NCI-H1694 (cell line): ENCODE data around the gene RGS17.

ENCODE experiments used
- DNase-seq: peaks from one replicate; lab custom pipeline; 2025; lab: John Stamatoyannopoulos, UW

RGS17 gene

DNA sequence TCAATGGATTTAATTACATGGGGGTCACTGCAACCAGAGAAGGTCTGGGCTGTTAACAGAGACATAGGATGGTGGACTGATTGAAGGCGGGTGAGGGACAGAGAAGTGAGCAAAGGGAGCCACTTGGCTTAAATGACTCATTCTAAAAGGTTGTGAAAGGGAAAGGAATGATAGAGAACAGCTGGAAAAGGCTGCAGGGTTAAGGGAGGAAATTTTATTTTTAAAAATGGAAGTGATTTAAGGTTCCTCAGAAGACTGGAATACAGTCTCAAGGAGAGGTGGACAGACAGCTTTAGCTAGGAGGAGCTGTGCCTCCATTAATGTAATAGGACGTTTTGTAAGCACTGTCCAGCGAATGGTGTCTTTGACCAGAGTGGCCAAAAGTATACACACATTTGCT is 46.7 kb downstream of the RGS17 start:
- DNase-seq = no peak

DNA sequence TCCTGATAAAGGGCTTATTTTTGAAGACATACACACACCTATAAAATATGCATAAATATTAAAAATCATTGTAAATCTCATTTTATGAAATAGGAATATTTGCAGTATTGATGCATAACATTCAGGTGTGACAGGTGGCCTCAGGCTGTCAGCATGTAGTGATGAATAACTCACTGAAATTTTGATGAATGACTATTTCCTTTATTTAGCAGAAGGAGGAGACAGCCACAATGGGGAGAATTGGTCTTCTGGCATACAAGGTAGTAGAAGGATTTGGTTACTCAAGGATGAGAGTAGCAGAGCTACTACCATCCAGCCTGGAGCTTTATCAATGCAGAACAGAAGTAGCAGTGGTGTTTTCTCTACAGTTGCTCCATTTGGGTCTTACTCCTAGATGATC is 47.2 kb downstream of the RGS17 start:
- no peak for DNase-seq

DNA sequence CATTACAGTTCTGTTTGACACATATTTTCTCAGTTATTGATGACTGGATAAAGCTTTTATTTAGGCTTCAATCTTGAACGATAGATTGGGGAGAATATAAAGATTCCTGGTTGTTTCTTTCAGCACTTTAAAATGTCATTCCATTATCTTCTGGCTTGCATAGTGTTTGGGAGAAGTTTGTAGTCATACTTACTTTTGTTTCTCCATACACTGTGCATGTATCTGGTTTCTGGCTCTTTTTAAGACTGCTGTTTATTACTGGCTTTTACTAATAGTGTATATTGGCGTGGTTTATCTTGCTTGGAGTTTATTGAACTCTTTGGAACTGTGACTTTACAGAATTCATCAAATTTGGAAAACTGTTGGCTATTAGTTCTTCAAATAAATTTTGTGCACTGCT is 49.2 kb downstream of the RGS17 start:
- DNase-seq = no peak

DNA sequence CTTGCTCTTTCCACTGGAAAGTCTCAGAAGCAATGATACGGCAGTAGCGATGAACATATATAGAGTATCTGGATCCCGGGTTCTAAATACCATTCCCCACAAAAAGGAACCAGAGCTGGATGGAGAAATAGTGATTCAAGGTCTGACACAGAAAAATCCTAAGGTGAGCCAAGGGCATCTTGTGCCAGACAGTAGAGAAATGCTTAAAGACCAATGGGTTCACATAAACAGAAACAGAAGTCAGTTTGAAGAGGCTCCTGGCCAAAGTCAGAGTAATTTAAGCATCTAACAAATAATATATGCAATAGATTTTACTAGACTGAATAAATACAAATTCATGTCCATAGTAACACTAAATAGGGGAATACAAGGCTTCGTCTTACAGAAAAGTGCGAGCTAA is 54.7 kb downstream of the RGS17 start:
- DNase-seq = no peak

DNA sequence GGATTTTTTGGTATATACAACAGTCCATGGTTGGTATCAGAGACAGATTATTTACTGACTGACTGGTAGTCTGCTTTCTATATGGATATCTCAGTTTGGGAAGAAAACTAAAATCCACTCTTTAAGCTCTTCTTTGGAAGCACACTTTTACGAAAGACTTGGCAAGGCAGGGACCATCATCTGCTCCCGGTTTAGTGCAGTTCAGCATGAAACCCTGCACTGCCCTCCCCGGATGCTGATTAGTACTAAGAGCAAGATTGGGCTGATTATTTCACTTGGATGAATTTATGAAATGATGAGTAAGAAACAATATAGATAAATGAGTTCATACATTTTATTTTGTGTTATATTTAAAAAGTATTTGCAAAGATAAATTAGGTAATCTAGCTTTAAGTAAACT is 56.3 kb downstream of the RGS17 start:
- DNase-seq = no peak

DNA sequence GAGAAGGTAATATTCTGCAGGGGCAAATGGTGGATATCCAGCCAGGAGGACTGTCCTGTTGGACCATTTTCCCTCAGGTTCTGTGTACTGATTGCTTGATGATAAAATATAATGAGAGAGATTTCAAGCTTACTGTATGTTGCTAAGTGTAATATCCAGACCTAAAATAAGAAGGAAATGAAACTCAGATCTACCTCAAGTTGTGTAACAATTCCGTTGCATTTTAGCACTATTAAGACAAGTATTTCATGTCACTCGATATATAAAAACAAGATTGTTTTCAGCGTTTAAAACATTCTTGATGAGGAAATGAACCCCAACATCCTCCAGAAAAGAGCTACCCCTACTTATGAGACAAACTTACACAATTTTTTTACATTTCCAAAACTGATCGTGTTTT is 57.2 kb downstream of the RGS17 start:
- no peak for DNase-seq

DNA sequence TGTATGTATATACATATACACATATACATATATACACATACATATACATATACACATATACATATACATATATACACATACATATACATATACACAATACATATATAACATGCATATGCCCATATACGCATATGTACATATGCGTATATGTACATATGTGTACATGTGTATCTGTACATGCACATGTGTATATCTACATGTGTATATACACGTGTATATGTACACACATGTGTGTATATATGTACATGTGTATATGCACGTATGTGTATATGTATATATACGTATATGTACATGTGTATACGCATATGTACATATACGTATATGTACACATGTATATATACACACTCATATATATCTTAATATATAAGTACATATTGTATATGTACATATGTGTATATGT is 60.3 kb downstream of the RGS17 start:
- no peak for DNase-seq

DNA sequence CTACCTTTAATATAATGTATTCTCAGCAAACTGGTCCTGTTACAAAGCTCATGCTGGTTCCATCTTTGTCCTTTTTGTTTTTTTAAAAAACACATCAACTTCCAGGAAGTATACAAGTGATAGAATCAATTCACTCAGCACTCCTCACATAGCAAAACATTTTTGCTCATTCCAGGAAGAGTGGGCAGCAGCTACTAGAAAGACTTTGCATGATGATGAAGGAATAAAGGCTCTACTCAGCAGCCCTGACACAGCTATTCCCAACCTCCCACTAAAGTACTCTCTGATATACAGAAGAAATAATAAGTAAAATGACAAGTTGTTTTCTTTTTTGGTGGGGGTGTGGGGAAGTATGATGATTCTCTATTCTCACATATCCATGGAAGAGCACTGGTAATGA is 61.2 kb downstream of the RGS17 start:
- no peak for DNase-seq

DNA sequence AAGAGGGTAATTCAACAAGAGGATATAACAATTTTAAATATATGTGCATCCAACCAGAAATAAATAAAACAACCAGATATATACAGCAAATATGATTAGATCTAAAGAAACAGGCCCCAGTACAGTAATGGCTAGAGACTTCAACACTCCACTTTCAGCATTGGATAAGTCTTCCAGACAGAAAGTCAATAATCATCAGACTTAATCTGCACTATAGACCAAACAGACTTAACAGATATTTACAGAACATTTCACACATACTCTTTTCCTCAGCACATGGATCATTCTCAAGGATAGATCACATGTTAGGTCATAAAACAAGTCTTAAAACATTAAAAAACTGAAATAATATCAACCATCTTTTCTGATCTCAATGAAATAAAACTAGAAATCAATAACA is 65.9 kb downstream of the RGS17 start:
- no peak for DNase-seq

DNA sequence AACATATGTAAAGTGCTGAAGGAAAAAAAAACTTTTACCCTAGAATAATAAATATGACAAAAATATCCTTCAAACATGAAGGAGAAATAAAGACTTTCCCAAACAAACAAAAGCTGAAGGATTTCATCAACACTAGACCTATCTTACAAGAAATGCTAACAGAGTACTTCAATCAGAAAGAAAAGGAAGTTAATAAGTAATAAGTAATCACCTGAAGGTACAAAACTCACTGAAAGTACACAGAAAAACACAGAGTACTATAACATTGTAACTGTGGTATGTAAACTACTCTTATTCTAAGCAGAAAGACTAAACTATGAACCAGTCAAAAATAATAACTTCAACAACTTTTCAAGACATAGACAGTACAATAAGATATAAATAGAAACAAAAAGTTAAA is 67.1 kb downstream of the RGS17 start:
- no peak for DNase-seq

DNA sequence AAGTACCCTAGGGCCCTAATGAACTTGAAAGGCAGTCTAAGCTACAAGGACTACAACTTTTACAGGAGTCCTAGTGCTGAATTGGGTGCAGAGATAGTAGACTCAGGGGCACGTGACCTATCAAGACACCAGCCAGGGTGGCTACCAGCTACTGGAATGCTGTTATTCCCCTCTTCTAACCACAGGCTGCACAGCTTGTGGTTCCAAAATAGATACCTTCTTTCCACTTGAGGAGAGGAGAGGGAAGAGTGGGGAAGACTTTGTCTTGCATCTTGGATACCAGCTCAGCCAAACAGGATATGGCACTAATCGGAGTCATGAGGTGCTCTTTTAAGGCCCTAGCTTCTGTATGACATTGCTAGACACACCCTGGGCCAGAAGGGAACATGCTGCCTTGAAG is 68.6 kb downstream of the RGS17 start:
- no peak for DNase-seq

DNA sequence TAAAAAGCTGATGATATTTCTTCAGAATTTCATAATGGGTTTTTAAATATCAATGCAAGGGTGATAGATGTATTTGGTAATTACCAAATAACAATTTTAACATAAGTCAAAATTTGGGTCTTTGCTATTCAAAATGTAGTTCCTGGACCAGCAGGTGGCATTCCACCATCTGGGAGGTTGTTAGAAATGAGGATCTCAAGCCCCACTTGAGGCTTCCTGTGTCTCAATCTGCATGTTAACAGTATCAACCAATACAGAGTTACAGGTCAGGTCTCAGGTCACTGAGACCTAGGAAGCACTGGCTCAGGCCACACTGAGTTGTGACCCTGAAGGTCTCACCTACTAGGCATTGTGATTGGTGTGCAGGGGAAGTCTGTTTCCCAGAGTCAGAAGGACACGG is 71.3 kb downstream of the RGS17 start:
- DNase-seq = no peak

DNA sequence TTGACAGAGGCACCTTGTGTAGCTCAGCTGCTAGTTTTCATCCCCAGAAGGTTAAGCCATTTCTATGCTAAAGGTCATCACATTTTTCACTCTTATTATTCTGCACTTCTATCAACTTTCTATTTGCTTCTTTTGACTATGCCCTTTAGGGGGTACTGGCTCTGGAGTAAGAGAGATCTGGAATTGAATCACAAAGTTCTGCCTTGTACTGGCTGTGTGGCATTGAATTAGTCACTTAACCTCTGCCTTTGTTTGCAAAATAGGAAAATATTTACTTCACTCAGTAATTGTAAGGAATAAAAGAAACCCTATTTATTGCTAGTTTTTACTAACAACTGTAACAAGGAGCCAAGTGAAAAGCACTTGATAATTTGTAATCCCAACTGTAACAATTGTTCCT is 71.8 kb downstream of the RGS17 start:
- no peak for DNase-seq

DNA sequence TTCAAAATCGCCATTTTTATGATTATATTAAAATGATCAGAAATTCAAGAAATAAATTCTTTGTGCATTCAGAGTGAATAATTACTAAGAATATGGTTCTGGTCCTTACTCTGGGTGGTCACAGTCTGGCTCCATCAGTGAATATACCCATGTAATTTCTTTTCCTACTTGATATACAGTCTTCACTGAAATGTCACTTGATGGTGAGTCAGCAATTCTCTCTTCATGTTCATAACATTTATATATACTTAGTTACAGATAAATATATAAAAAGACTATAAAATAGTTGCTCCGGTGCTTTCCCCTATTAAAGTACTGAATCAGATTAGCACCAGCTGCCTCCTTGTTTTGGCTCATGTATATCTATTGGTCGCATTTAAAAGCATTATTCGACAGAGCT is 72.2 kb downstream of the RGS17 start:
- DNase-seq = no peak

DNA sequence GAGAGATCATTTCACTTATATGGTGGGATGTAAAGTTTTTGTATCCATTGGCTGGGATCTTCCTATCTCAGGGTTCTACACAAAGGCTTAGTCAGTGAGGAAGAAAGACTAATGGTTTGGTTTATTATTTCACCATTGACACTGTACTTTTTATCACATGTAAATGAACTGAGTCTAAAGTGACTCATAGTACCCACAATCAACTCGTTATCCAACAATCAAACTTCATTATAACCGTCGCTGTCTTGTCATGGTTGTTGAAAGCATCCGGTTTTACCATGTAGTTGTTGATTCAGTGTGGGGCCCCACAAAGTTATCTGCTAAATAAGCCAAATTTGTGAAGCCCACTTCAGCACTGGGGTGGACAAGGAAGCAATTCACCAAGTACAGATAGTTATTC is 72.8 kb downstream of the RGS17 start:
- DNase-seq = no peak

DNA sequence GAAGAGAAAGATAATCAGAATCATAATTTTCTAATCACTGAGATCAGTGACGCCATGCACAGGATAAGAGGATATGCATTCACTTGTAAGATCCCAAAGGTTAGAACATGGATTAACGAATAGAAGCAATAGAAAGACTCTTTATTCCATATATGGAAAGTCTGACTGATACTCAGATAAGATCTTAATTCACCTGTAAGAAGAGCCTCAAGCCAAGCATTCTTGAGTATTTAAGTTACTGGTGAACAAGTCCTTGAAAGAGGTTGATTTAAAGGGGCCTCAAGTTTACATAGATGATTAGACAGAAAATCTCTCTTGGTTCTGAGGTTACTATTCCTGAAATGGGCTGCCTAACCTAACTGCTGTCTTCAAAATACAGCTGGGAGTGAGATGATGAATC is 74.8 kb downstream of the RGS17 start:
- DNase-seq = no peak

DNA sequence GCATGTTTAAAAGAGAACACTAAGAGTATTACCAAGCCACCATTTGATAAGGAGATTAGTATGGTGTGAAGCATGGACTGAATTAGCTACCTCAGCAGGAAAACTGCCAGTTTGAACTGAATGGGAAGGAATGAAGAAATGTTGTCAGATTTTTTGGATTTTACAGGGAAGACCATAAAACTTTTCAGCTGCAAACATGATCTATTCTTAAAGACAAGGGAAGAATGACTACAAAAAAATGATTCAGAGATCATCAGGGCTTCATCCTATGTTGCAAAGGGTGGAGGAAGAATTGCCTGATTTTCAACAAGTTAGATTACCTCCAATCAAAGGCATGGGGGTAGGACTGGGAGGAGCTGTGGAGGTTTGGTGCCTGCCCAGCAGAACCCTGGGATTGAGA is 79.3 kb downstream of the RGS17 start:
- DNase-seq = no peak

DNA sequence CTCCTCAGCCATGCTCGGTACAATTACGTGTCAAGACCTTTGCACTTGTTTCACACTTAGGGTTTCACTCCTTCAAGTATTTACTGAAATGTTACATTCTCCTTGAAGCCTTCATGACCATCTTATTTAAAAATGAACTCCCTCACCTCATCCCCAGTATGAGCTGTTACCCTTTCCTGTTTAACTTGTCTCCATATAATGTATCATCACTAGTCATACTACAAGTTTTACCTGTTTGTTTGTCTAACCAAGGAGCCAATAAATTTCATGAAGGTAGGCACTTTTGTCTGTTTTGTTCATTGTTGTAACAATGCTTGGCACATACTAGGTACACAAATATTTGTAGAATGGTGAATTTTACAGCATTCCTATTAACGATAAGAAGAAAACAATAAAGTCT is 82.5 kb downstream of the RGS17 start:
- no peak for DNase-seq

DNA sequence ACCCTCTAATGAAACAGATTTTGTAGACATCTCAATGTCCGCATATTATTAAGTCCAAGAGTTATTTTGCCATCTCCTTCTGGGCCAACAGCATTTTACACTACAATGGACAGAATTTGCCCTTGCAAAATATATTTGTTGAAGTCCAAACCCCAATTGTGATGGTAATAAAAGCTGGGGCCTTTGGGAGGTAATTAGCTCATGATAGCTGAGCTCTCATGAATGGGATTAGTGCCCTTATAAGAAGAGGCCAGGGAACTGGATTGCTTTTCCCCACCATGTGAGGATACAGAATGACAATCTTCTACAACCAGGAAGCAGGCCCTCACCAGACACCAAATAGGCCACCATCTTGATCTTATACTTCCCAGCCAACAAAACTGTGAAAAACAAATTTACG is 83.7 kb downstream of the RGS17 start:
- DNase-seq = no peak

DNA sequence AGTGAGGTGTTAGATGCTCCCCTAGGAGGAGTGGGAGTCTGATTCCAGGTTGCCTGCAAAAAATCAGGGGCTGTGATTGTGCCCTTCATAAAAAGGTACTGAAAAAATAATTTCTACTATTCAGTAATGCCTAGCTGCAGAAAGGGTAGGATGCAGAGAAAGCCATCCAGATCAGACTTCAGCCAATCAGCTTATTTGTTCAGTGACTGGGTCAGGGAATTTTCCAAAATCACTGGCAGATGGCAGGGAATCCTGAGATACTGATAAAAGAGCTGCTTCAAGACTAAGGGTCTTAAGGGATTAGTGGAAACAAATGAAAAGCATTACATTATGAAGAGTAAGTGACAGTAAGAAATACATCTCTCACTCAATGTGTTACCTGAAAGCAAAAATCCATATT is 85.8 kb downstream of the RGS17 start:
- no peak for DNase-seq

DNA sequence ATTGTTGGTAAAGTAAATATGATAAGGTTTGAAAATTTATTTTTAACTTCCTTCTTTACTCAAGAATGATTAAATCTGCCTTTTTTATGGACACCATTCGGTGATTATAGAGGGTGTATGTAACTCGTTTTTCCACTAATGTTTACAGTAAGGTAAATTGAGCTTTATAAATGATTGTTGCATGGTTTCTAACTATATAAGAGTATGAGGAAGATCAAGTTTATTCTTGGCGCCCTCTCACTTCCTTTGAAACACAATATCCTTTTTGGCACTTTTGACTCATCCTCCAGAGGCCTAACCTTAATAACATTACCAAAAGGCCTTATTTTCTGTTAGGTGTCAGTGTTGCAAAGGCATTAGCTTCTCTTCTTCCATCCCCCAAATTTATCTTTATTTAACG is 86.8 kb downstream of the RGS17 start:
- DNase-seq = no peak

DNA sequence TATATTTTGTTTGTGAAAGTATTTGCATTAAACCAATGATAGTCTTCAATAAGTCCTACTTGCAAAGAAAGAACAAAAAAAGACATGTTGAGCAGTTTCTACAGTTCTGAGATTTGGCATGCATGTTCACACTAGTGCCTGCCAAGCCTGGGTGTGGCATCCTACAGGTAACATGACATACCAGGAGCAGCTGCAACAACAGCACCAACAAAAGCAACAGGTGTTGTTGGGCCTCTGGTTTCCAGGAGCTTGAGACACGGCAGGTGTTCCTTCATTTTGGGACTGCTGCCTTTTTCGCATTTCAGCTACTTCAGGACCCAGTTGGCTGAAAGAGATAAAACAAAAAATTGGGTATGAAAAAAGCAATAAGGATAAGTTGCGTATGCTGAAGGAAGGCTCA is 87.4 kb downstream of the RGS17 start:
- no peak for DNase-seq

DNA sequence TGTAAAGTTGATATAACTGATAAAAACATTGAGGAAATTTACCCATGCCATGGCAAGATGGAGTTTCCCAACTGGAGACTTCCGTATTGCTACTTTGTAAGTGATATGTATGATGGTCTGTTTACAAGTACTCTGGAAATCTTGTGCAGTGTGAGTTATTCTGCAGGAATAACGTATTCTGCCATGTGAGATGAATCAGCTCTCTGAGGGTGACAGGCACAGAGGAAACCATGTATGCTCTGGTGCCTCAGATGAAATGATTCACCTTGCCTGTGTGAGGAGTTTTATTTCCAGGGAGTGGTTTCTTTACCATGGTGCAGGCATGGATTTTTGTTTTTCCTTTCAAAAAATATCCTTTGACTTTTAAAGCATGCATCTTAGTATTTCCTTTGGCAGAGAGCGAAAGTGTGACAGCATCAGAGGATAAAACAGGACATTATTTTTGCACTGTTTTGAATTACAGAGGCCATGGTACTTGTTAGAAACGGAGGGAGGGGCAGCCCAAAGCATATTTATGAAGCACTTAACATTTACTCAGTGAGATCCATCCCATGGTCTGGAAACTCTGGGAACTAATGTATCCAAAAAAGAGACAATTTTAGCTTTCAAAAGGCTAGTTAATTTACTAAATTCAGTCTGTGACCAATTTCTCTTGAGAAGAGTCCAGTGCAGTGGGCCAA is 92.6 kb downstream of the RGS17 start:
- DNase-seq = no peak

DNA sequence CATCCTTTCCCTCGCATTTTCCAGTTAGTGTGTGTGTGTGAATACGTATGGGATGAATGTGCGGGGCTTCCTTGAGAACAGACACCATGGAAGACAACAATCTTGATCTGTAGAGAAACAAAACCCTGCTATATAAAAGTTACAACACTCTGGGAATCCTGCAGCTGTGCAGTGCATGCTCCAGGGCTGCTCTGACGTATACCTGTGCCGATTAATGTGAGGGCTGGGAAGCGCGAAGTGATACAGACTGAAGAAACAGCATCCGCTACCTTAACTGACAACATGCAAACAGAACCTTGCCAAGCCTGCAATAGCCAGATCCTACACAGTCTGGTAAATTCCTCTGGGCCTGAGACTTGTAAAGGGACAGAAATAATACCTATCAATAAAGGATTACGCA is 96.9 kb downstream of the RGS17 start:
- DNase-seq = no peak
